HG02798 (cell line): ENCODE results near the gene KRTAP10-10.
"Not testable (repeated sequence)": the region's sequence is repeated elsewhere in the genome, so short reads cannot be mapped to it uniquely, and the experiment has no call there.

ENCODE experiments used
- ATAC-seq: cut with Tn5 transposase; IDR thresholded peaks from one replicate; pipeline ENCODE4 v1.9.1; 2021; ENCODE audit warnings: mild to moderate bottlenecking; ENCODE audit not compliant: unreplicated experiment, poor library complexity

Gene KRTAP10-10

DNA sequence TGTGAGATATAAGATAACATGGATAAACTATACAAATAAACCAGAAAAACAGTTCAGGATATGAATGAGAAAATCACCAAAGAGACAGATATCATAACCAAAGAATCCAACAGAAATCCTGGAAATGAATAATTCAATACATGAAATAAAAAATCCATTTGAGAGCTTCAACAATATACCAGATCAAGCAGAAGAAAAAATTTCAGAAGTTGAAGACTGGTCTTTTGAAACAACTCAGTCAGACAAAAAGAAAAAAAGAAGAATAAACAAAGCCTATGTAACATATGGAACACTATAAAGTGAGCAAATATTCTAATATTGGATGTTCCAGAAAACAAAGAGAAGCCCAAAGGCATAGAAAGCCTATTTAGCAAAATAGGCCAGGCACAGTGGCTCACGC lies 34.8 kb downstream of the KRTAP10-10 start:
- no peak for ATAC-seq

DNA sequence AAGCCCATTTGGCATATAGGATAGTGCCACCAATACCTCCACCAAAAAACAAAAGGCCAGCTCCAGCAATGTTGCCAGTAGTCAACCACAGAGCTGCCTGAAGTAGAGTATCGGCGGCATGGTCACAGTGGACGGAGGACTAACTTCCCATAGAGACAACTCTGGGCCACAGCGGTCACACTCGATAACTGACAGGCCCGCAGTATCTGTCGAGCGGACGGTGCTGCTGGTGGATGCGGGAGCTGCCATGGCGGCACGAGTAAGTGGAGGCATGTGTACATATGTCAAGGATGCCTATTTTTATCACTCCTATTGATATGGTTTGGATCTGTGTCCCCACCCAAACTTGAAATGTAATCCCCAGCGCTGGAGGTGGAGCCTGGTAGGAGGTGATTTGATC lies 40.7 kb downstream of the KRTAP10-10 start:
- no peak for ATAC-seq

DNA sequence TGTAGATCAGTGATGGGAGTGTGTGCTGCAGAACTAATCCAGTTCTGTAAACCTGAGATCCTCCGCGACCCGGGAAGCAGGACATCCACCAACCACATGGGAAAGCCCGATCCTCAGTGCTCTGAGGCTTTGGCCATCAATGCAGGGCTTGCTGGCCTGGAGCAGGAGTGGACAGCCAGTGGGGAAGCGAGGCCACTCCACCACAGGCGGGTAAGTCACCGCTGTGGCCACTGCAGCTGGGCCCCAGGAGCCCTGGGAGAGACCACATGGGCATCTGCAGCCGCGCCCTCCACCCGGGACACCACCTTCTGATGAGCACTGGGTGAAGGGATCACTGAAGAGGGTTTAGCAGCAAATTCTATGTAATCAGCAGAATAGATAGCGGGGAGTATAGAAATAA lies 44.0 kb downstream of the KRTAP10-10 start:
- no peak for ATAC-seq

- ATAC-seq, result no peak
Observed at GRCh38 chr21:44681861-44682579, 44.9 kb downstream of the KRTAP10-10 start, which contains the start of gene KRTAP12-1. KRTAP12-1 (minus strand) TSS chr21:44682163; CDS start chr21:44682123, 40 bp downstream.

GRCh38 chr21:44682580-44683151 lies 45.5 kb downstream of the KRTAP10-10 start:
- ATAC-seq, result no peak

GRCh38 chr21:44684077-44684476 lies 46.9 kb downstream of the KRTAP10-10 start:
- ATAC-seq, result no peak

DNA sequence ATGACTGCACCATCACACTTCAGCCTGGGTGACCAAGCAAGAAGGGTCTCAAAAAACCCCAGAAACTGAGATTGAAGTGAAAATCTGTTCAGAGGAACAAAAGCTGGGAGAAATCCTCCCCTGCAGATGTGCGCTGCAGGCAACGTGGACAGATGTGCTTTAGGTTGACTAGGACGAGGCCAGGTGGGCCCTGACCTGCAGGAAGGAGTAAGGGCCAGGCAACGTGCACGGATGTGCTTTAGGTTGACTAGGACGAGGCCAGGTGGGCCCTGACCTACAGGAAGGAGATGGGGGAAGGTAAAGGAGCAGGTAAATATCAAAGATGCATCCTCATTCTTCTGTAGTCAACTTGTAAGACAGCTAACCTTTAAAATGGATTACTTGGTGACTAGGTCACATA lies 47.3 kb downstream of the KRTAP10-10 start:
- ATAC-seq, result no peak

GRCh38 chr21:44685050-44685449 lies 47.9 kb downstream of the KRTAP10-10 start:
- not testable (repeated sequence) for ATAC-seq

DNA sequence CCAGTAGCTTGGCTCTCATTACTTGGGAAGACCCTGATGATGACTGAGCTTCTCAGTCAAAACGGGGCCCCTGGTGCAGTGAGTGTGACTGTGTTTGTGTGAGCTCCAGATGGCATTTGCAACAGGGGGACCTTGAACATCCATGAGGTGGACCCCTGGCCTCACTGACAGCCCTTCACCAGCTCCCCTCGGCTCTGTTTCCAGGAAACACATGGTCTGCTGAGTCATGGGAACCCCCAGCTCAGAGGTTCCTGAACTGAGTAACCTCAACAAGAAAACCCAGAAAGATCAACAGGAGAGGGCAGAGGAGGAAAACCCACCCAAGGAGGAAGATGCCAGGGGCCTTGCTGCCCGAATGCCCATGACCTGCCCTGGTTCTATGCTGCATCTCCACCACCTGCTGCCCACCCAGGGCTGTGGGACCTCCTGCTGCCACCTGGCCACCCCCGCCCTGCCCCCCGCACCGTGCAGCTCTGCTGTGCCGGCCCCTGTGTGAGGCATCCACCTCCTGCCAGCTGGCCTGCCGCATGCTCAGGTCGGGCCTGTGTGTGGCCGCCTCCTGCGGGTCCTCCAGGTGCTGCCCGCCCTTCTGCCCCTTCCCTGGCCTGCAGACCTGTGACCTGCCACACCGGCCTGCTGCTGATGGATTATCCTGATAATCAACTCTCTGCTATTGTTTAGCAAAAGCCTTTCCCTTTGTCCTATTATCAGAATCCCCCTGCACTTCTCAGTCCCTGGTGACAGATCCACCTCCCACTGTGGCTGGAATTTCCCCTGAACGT lies 49.0 kb downstream of the KRTAP10-10 start:
- ATAC-seq, result no peak

- ATAC-seq, result no peak
Observed at GRCh38 chr21:44686843-44687561, 49.8 kb downstream of the KRTAP10-10 start.

GRCh38 chr21:44687671-44688070 lies 50.5 kb downstream of the KRTAP10-10 start:
- no peak for ATAC-seq
